Measurements from ENCODE around the gene RDH11. TPM values are rescaled to one million over a fixed set of nuclear protein-coding genes. Genes with fewer than 3 reads are reported as not detected.
A peak's percentile ranks its signal among the peaks of the same experiment; 100 is the strongest.

RDH11 gene
- polyA plus RNA-seq, 1 of the 3 experiments (the other 2 are of a cell fraction), result 44.7 TPM

DNA sequence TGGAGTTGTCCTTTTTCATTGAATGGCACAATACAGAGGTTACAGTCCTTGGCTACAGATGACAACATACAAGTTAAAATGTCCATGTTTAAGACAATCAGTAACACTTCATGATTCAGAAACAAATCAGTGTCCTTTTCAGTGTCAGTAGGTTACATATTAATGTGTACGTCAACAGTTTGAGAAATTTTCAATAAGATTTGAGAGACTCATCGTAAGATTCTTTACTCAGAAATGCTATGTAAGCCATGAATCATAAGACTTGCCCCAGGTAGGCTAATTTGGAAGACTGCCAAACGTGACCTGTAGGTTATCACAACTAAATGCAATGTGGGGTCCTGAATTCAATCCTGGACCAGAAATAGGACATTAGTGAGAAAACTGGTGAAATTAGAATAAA is 9.6 kb upstream of the RDH11 start:
- Histone ChIP-seq H4K20me1 (ENCODE audit: insufficient read depth) (no peaks in the 10 kb centered on the region), H3K4me2 (no peak overlapping the region), H3K9me2 (no peaks in the 10 kb centered on the region), H3K4me3 (ENCODE audit: low read depth in 2 of 2, low read length in 1 of 2) (no peak overlapping the region), H3K9me3 (peaks cover 10% of the 10 kb centered on the region; the same call in 1 of the 2 replicates), H3K27me3 (ENCODE audit: insufficient read depth) (no peaks in the 10 kb centered on the region), H3K36me3 (replicated peaks in 1 of 2; ENCODE audit: control insufficient read depth in 1 of 2, insufficient read depth in 2 of 2, low read length in 1 of 2) (no peaks in the 10 kb centered on the region), H3K9ac (no peak overlapping the region), H3K79me2 (ENCODE audit: insufficient read depth) (no peaks in the 10 kb centered on the region), H2AFZ (ENCODE audit: low read depth) (no peak overlapping the region), H3K4me1 (ENCODE audit: control insufficient read depth in 1 of 2, insufficient read depth in 2 of 2, low read depth in 1 of 2, low read length in 1 of 2) (no peaks in the 10 kb centered on the region), H3F3A (replicated peaks; ENCODE audit: insufficient read depth) (no peaks in the 10 kb centered on the region), H3K27ac (ENCODE audit: low read depth in 2 of 2, low read length in 1 of 2) (no peak overlapping the region)
- CTCF ChIA-PET, result interaction anchor here (0.6 to 11.0 kb wide), 54 partner anchors 9 to 1346 kb away, joined by 3 to 208 read pairs (median 6); partner anchors contain the start of genes ARG2, ATP6V1D, EIF2S1 and PIGH
- DNase-seq, result no peak
- POLR2A ChIA-PET, result interaction anchor here (0.6 kb wide), 1 partner anchor 114 kb away, joined by 3 read pairs; no protein-coding TSS in a partner anchor
- TF ChIP-seq MXI1 (IDR thresholded peaks at IDR 0.05; ENCODE audit: low read depth, low read length) (no peak), TCF12 (IDR thresholded peaks at IDR 0.05) (no peak), CHD2 (IDR thresholded peaks at IDR 0.05; ENCODE audit: low read length, partially characterized antibody) (no peak), FOXM1 (IDR thresholded peaks at IDR 0.05; ENCODE audit: low read depth) (no peak)
- 43% methylated on average over 3 of the region's 3 CpGs for WGBS (ENCODE audit: low lambda C conversion rate)

DNA sequence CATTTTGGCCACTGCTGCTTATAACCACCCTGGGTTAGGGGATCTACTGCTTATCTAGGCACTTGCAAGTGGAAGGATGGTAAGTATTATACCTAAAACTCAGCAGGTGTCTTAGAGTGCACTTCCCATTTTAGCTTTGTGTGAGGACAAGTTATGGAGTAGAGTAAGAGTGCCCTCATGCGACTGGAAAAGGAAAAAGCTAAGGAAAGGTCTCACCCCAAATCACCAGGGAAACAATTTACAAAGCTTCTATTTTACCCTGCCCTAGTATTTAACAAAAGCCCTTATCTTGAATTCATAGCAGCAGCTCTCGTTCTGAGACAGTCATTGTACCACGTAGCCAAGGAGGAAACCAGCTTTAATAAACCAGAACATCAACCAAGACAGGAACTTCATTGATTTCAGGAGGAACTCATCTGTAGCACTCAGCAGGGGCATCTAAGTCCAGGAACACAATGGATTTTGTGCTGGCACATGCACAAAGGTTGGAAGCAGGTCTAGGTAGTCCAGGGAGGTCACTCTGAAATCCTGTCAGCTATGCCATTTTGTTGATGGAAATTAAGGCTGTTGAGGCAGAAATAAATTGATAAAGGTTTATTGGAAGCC is 9.0 kb upstream of the RDH11 start:
- no peak overlapping the region for H3K4me2 ChIP-seq
- no peaks in the 10 kb centered on the region for H3K79me2 ChIP-seq (ENCODE audit: insufficient read depth)
- ChIA-PET POLR2A (interaction anchor here (0.6 to 1.3 kb wide), 6 partner anchors 9 to 266 kb away, joined by 3 to 7 read pairs (median 4); partner anchors contain the start of genes RDH11 and VTI1B), CTCF (interaction anchor here (0.5 to 11.0 kb wide), 85 partner anchors 10 to 1538 kb away, joined by 3 to 208 read pairs (median 4); partner anchors contain the start of genes ARG2, ATP6V1D, EIF2S1 and PIGH)
- no peaks in the 10 kb centered on the region for H3K4me1 ChIP-seq (ENCODE audit: control insufficient read depth in 1 of 2, insufficient read depth in 2 of 2, low read depth in 1 of 2, low read length in 1 of 2)
- no peak overlapping the region for H3K27ac ChIP-seq (ENCODE audit: low read depth in 2 of 2, low read length in 1 of 2)
- no peaks in the 10 kb centered on the region for H3F3A ChIP-seq (replicated peaks; ENCODE audit: insufficient read depth)
- no peaks in the 10 kb centered on the region for H3K36me3 ChIP-seq (replicated peaks in 1 of 2; ENCODE audit: control insufficient read depth in 1 of 2, insufficient read depth in 2 of 2, low read length in 1 of 2)
- peak; percentile 59 for DNase-seq
- H3K9me2 ChIP-seq, result no peaks in the 10 kb centered on the region
- 3% methylated on average over 3 of the region's 3 CpGs for WGBS (ENCODE audit: low lambda C conversion rate)
- no peak overlapping the region for H3K9ac ChIP-seq
- no peaks in the 10 kb centered on the region for H3K27me3 ChIP-seq (ENCODE audit: insufficient read depth)
- peaks cover 4% of the 10 kb centered on the region; the same call in 1 of the 2 replicates for H3K9me3 ChIP-seq
- no peak overlapping the region for H3K4me3 ChIP-seq (ENCODE audit: low read depth in 2 of 2, low read length in 1 of 2)
- no peaks in the 10 kb centered on the region for H4K20me1 ChIP-seq (ENCODE audit: insufficient read depth)
- no peak overlapping the region for H2AFZ ChIP-seq (ENCODE audit: low read depth)
- TF ChIP-seq, protein P1, sequence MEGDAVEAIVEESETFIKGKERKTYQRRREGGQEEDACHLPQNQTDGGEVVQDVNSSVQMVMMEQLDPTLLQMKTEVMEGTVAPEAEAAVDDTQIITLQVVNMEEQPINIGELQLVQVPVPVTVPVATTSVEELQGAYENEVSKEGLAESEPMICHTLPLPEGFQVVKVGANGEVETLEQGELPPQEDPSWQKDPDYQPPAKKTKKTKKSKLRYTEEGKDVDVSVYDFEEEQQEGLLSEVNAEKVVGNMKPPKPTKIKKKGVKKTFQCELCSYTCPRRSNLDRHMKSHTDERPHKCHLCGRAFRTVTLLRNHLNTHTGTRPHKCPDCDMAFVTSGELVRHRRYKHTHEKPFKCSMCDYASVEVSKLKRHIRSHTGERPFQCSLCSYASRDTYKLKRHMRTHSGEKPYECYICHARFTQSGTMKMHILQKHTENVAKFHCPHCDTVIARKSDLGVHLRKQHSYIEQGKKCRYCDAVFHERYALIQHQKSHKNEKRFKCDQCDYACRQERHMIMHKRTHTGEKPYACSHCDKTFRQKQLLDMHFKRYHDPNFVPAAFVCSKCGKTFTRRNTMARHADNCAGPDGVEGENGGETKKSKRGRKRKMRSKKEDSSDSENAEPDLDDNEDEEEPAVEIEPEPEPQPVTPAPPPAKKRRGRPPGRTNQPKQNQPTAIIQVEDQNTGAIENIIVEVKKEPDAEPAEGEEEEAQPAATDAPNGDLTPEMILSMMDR (IDR thresholded peaks at IDR 0.05), result peak; percentile 78
- TF ChIP-seq CHD2 (IDR thresholded peaks at IDR 0.05; ENCODE audit: low read length, partially characterized antibody), result peak; percentile 15
- TF ChIP-seq TAF1 (IDR thresholded peaks at IDR 0.05; ENCODE audit: borderline replicate concordance, low read depth, low read length), result no peak
- no peak for TF ChIP-seq MXI1 (IDR thresholded peaks at IDR 0.05; ENCODE audit: low read depth, low read length)
- TF ChIP-seq RAD21 (IDR thresholded peaks at IDR 0.05; ENCODE audit: low read length), result peak; percentile 92
- peak; percentile 75 for TF ChIP-seq SMC3 (IDR thresholded peaks at IDR 0.05; ENCODE audit: low read depth, low read length)
- 0 out of 2 replicates have a peak, but pooled peaks have one; percentile 22 for TF ChIP-seq RCOR1 (IDR thresholded peaks at IDR 0.05; ENCODE audit: low read length)
- TF ChIP-seq RFX5 (IDR thresholded peaks at IDR 0.05; ENCODE audit: low read length), result 0 out of 2 replicates have a peak, but pooled peaks have one; percentile 11

Measured in SK-N-SH (cell line).